HepG2 (cell line): ENCODE results near the gene TMA7B. TPM values are rescaled to one million over a fixed set of nuclear protein-coding genes. Genes with fewer than 3 reads are reported as not detected.

Source experiments
- ATAC-seq: fragments of 200-7000 bp; cut with Tn5 transposase; 3 replicates; pipeline ENCODE4 v1.9.1; 2020; ENCODE audit warnings: mild to moderate bottlenecking, moderate library complexity
- BruUV-seq: library from RNA; stranded (reverse); fragments of 400-500 nt; replicated peaks from 2 replicates; lab custom pipeline; 2021; lab: Mats Ljungman, UMichigan
- CTCF ChIA-PET: fragments of 300-600 bp; formaldehyde crosslinking; extraction: SDS; loops from one replicate; lab custom pipeline; 2021; ENCODE audit warnings: low total read pairs, inconsistent platforms, low intra/inter-chr PET ratio; lab: Yijun Ruan, JAX
- POLR2A ChIA-PET: fragments of 350-600 bp; sonication (Branson Sonifier 250); formaldehyde crosslinking; loops from one replicate; lab custom pipeline; 2020; ENCODE audit warnings: antibody characterized with exemption, inconsistent platforms; lab: Yijun Ruan, JAX
- DNase-seq: peaks from one replicate; pipeline ENCODE4 v3.0.0-alpha.2; 2015; ENCODE audit warnings: low spot score
- FAIRE-seq: peaks from 3 replicates; lab custom pipeline; 2011; peaks lifted over from hg19 to GRCh38; lab: Jason Lieb, UNC
- H2AFZ ChIP-seq: one replicate; pipeline ENCODE4 v1.6.1; 2011; ENCODE audit warnings: low read length, inconsistent platforms
- H3K27ac ChIP-seq: fragments of 300-600 bp; 3 replicates; pipeline ENCODE4 v1.8.0; 2011; ENCODE audit warnings: mixed run types, mild to moderate bottlenecking, mixed read lengths, low read length, inconsistent platforms; ENCODE audit not compliant: insufficient read depth; ENCODE audit errors: extremely low read length
- H3K27me3 ChIP-seq, 2 experiments: fragments of 200-600 bp in 1 of 2; 2 replicates in 1 of 2; 3 replicates in 1 of 2; pipeline versions ENCODE4 v1.6.0 to v1.8.0; 2011; ENCODE audit warnings: low read length in 2 of 2, mild to moderate bottlenecking in 2 of 2, moderate library complexity in 2 of 2, inconsistent platforms in 1 of 2; ENCODE audit not compliant: insufficient read depth in 2 of 2, control insufficient read depth in 1 of 2
- H3K36me3 ChIP-seq, 2 experiments: fragments of 200-600 bp in 1 of 2; replicated peaks in 1 of 2; 2 replicates in 1 of 2; 3 replicates in 1 of 2; pipeline versions ENCODE4 v1.5.1 to v1.8.0; 2011; ENCODE audit warnings: low read length in 2 of 2, inconsistent platforms in 1 of 2; ENCODE audit not compliant: insufficient read depth in 2 of 2, control insufficient read depth in 1 of 2
- H3K4me1 ChIP-seq: 2 replicates; pipeline ENCODE4 v1.5.1; 2012; ENCODE audit warnings: low read length, inconsistent platforms; ENCODE audit not compliant: insufficient read depth
- H3K4me2 ChIP-seq: 2 replicates; pipeline ENCODE4 v1.6.0; 2011; ENCODE audit warnings: low read depth, low read length, inconsistent platforms
- H3K4me3 ChIP-seq, 3 experiments: fragments of 200-600 bp in 1 of 3; sonication (generic), shearing (Covaris generic) in 1 of 3; replicated peaks in 1 of 3; 2 replicates each; pipeline ENCODE4 v1.5.1; 2011 to 2016; ENCODE audit warnings: low read length in 3 of 3, inconsistent platforms in 2 of 3, low read depth in 2 of 3, mild to moderate bottlenecking in 2 of 3, control low read depth in 1 of 3, mixed read lengths in 1 of 3; ENCODE audit not compliant: insufficient read depth in 1 of 3
- H3K79me2 ChIP-seq: one replicate; pipeline ENCODE4 v1.6.1; 2011; ENCODE audit warnings: low read length, inconsistent platforms; ENCODE audit not compliant: insufficient read depth
- H3K9ac ChIP-seq: 2 replicates; pipeline ENCODE4 v1.6.0; 2011; ENCODE audit warnings: mild to moderate bottlenecking, low read depth, low read length, inconsistent platforms; ENCODE audit not compliant: insufficient read depth
- H3K9me3 ChIP-seq: 2 replicates; pipeline ENCODE4 v1.5.1; 2012; ENCODE audit warnings: mild to moderate bottlenecking, low read length
- H4K20me1 ChIP-seq: 2 replicates; pipeline ENCODE4 v1.6.0; 2011; ENCODE audit warnings: inconsistent platforms, mild to moderate bottlenecking, low read length, moderate library complexity; ENCODE audit not compliant: insufficient read depth
- CENPX ChIP-seq: sonication (generic); formaldehyde crosslinking; IDR thresholded peaks from 2 replicates; pipeline ENCODE4 v1.9.0; 2021; ENCODE audit warnings: mild to moderate bottlenecking, missing genetic modification reagents, moderate library complexity
- CHD2 ChIP-seq: IDR thresholded peaks from 2 replicates; pipeline ENCODE4 v1.6.1; 2011; ENCODE audit warnings: low read depth, low read length, improper control_type of control experiment
- ETV5 ChIP-seq: IDR thresholded peaks from 2 replicates; pipeline ENCODE4 v1.6.1; 2018; ENCODE audit warnings: missing biosample characterization, missing genetic modification reagents, inconsistent platforms, borderline replicate concordance
- HES4 ChIP-seq: sonication (generic); formaldehyde crosslinking; IDR thresholded peaks from 2 replicates; pipeline ENCODE4 v1.9.0; 2021; ENCODE audit warnings: mild to moderate bottlenecking, missing genetic modification reagents, borderline replicate concordance
- HMG20A ChIP-seq: IDR thresholded peaks from 2 replicates; pipeline ENCODE4 v1.6.1; 2016; ENCODE audit warnings: borderline replicate concordance
- HNF4A ChIP-seq: sonication (generic); formaldehyde crosslinking; IDR thresholded peaks from 2 replicates; pipeline ENCODE4 v1.4.0; 2020; ENCODE audit warnings: missing genetic modification reagents
- HNRNPH1 ChIP-seq: fragments of 200-400 bp; formaldehyde crosslinking; optimal IDR thresholded peaks from 2 replicates; pipeline ENCODE3; 2017; ENCODE audit warnings: mild to moderate bottlenecking, low read depth, low read length
- ONECUT2 ChIP-seq: sonication (generic); formaldehyde crosslinking; IDR thresholded peaks from 2 replicates; pipeline ENCODE4 v1.4.0; 2020; ENCODE audit warnings: missing genetic modification reagents
- PRMT3 ChIP-seq: sonication (generic); formaldehyde crosslinking; IDR thresholded peaks from 2 replicates; pipeline ENCODE4 v1.8.1; 2022; ENCODE audit warnings: low read depth, mild to moderate bottlenecking, moderate library complexity, missing genetic modification reagents, borderline replicate concordance
- RARA ChIP-seq: IDR thresholded peaks from 2 replicates; pipeline ENCODE4 v1.6.1; 2016; ENCODE audit warnings: missing genetic modification reagents, missing compliant biosample characterization
- SAP130 ChIP-seq: IDR thresholded peaks from 2 replicates; pipeline ENCODE4 v1.6.1; 2016; ENCODE audit warnings: low read depth
- SPEN ChIP-seq: sonication (generic); formaldehyde crosslinking; IDR thresholded peaks from 2 replicates; pipeline ENCODE4 v1.5.1; 2020; ENCODE audit warnings: low read depth, mild to moderate bottlenecking, missing genetic modification reagents
- ZNF274 ChIP-seq: sonication (generic); formaldehyde crosslinking; IDR thresholded peaks from 2 replicates; pipeline ENCODE4 v1.5.1; 2020; ENCODE audit warnings: mild to moderate bottlenecking, missing genetic modification reagents
- ZNF562 ChIP-seq: sonication (generic); formaldehyde crosslinking; IDR thresholded peaks from 2 replicates; pipeline ENCODE4 v1.8.0; 2022; ENCODE audit warnings: missing genetic modification reagents, borderline replicate concordance
- ZNF709 ChIP-seq: sonication (generic); formaldehyde crosslinking; IDR thresholded peaks from 2 replicates; pipeline ENCODE4 v1.5.0; 2020; ENCODE audit warnings: mild to moderate bottlenecking, missing genetic modification reagents
- ZNF720 ChIP-seq: sonication (generic); formaldehyde crosslinking; IDR thresholded peaks from 2 replicates; pipeline ENCODE4 v1.4.0; 2020; ENCODE audit warnings: missing genetic modification reagents
- WGBS: methylation state at CpG from one replicate; pipeline ENCODE4 v1.1.6; 2017; ENCODE audit warnings: low lambda C conversion rate; 5-methylcytosine and 5-hydroxymethylcytosine counted together
- in situ Hi-C: cut with HindIII; loops from 2 replicates; pipeline ENCODE4 v1.10.0; 2017; ENCODE audit warnings: low pct_unique_long_range_greater_than_20kb; ENCODE audit not compliant: extremely low pct_ligation_motif_present
- intact Hi-C: fragments of 100-400 bp; cut with micrococcal nuclease; formaldehyde crosslinking; loops from one replicate; pipeline ENCODE4 v1.10.0; 2022; ENCODE audit not compliant: unreplicated experiment
- polyA plus RNA-seq, 8 experiments: library from polyadenylated mRNA; depleted of rRNA in 3 of 8; stranded (reverse) in 7 of 8; unstranded in 1 of 8; fragments of >200 nt; fragmentation: Illumina TruSeq in 4 of 8; extraction: Trizol in 4 of 8; gene quantifications; 2 replicates each; pipeline versions ENCODE4 v1.2.1 to v1.2.3, GENCODE V29; 2011 to 2016; ENCODE audit warnings: low read depth in 4 of 8, missing spikeins in 1 of 8, mixed read lengths in 1 of 8; ENCODE audit not compliant: insufficient read depth in 1 of 8
- total RNA-seq, 5 experiments: library from RNA; depleted of rRNA; stranded (reverse); fragments of >200 nt; fragmentation: Illumina TruSeq; extraction: Trizol; gene quantifications; 2 replicates each; pipeline ENCODE4 v1.2.3, GENCODE V29; 2016; ENCODE audit warnings: low read depth in 1 of 5
- TF ChIP-seq, protein P1 (sequence below): IDR thresholded peaks from 2 replicates; pipeline ENCODE4 v1.6.1; 2018; ENCODE audit warnings: missing genetic modification reagents, mild to moderate bottlenecking, missing compliant biosample characterization
- TF ChIP-seq, protein P2 (sequence below): sonication (generic); formaldehyde crosslinking; IDR thresholded peaks from 2 replicates; pipeline ENCODE4 v1.4.0; 2020; ENCODE audit warnings: missing genetic modification reagents, mild to moderate bottlenecking, borderline replicate concordance
- TF ChIP-seq, protein P3 (sequence below): sonication (generic); formaldehyde crosslinking; IDR thresholded peaks from 2 replicates; pipeline ENCODE4 v1.5.0; 2020; ENCODE audit warnings: mild to moderate bottlenecking, missing genetic modification reagents, moderate library complexity

Gene TMA7B
- total and polyA plus RNA-seq, 2 of the 13 experiments (the other 11 are each of a cell fraction or from before 2014, with no cell fraction given): not detected

DNA sequence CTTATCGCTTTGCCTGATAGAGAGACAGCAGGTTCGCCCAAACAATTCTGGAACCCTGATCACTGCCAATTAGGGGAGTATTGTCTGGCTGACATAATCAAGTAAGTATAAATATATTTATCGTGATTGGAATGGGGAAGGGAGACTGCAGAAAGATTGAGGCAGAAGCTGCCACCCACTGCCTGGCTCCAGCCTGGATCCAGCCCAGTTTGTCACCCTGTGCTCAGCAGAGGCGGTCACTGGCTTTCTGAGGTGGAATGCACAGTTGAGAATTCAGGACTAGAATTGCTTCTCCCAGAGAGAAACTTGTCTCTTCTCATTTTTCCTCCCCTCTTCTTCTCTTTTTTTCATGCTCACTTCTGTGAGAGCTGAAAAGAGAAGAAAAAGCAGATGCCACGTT is 33.4 kb upstream of the TMA7B start (continued):
- TF ChIP-seq CENPX (CRISPR knock-in tag): no peak
- no peak for TF ChIP-seq SAP130
- no peak for TF ChIP-seq SPEN
- TF ChIP-seq CHD2: no peak
- no peak for TF ChIP-seq ZNF562 (CRISPR knock-in tag)
- no peak for TF ChIP-seq HES4 (CRISPR knock-in tag)

DNA sequence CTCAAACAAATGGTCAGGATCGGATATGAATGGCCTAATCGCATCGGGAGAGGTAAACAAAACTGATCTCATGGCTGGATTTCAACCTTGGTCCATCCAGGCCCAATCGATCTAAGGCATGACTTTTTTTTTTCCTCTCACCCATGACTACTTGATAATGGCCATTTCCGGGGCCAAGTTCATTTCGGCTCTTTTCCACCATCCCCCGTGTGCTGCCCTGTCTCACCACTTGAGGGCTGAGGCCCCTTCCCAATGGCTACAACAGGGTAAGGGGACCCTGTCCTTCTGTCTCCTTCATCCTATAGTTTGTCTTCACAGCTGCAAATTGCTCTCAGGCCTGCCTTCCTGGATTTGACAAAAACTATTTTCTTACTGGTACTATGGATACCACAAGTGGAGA is 32.7 kb upstream of the TMA7B start:
- peak; percentile 8 for DNase-seq
- peaks cover 11% of the 10 kb centered on the region for H3K4me1 ChIP-seq
- H2AFZ ChIP-seq: no peak overlapping the region
- WGBS: 4% methylated on average over 4 of the region's 7 CpGs
- no peak overlapping the region for H3K4me3 ChIP-seq
- in situ Hi-C loops (no loop called here), intact Hi-C loops (no loop called here)
- H3K27me3 ChIP-seq: no peaks in the 10 kb centered on the region; a peak in 2 of 5 replicates
- no peaks in the 10 kb centered on the region for H3K9me3 ChIP-seq
- ATAC-seq: peak; percentile 64
- H4K20me1 ChIP-seq: no peaks in the 10 kb centered on the region
- H3K27ac ChIP-seq: no peak overlapping the region
- CTCF ChIA-PET: interaction anchor here (0.7 kb wide), 1 partner anchor 392 kb away, joined by 3 read pairs; no protein-coding TSS in a partner anchor
- POLR2A ChIA-PET: no interaction called here
- no peak overlapping the region for H3K4me2 ChIP-seq
- no peak for TF ChIP-seq ZNF274 (CRISPR knock-in tag)
- no peak for TF ChIP-seq HMG20A (CRISPR knock-in tag)
- no peak for TF ChIP-seq ZNF720 (CRISPR knock-in tag)
- TF ChIP-seq ETV5 (CRISPR knock-in tag): peak; percentile 17; the same call in 1 of the 2 replicates
- TF ChIP-seq, protein P1, sequence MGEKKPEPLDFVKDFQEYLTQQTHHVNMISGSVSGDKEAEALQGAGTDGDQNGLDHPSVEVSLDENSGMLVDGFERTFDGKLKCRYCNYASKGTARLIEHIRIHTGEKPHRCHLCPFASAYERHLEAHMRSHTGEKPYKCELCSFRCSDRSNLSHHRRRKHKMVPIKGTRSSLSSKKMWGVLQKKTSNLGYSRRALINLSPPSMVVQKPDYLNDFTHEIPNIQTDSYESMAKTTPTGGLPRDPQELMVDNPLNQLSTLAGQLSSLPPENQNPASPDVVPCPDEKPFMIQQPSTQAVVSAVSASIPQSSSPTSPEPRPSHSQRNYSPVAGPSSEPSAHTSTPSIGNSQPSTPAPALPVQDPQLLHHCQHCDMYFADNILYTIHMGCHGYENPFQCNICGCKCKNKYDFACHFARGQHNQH: no peak
- peak; percentile 42; the same call in 1 of the 2 replicates for TF ChIP-seq ONECUT2 (CRISPR knock-in tag)
- TF ChIP-seq ZNF709 (CRISPR knock-in tag): no peak
- no peak for TF ChIP-seq HNRNPH1
- 0 out of 2 replicates have a peak, but pooled peaks have one; percentile 9 for TF ChIP-seq RARA (CRISPR knock-in tag)
- TF ChIP-seq, protein P2, sequence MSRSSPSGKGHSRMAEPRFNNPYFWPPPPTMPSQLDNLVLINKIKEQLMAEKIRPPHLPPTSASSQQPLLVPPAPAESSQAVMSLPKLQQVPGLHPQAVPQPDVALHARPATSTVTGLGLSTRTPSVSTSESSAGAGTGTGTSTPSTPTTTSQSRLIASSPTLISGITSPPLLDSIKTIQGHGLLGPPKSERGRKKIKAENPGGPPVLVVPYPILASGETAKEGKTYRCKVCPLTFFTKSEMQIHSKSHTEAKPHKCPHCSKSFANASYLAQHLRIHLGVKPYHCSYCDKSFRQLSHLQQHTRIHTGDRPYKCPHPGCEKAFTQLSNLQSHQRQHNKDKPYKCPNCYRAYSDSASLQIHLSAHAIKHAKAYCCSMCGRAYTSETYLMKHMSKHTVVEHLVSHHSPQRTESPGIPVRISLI (CRISPR knock-in tag): peak; percentile 73; the same call in 1 of the 2 replicates
- TF ChIP-seq PRMT3: no peak
- peak; percentile 29 for TF ChIP-seq HNF4A
- TF ChIP-seq, protein P3, sequence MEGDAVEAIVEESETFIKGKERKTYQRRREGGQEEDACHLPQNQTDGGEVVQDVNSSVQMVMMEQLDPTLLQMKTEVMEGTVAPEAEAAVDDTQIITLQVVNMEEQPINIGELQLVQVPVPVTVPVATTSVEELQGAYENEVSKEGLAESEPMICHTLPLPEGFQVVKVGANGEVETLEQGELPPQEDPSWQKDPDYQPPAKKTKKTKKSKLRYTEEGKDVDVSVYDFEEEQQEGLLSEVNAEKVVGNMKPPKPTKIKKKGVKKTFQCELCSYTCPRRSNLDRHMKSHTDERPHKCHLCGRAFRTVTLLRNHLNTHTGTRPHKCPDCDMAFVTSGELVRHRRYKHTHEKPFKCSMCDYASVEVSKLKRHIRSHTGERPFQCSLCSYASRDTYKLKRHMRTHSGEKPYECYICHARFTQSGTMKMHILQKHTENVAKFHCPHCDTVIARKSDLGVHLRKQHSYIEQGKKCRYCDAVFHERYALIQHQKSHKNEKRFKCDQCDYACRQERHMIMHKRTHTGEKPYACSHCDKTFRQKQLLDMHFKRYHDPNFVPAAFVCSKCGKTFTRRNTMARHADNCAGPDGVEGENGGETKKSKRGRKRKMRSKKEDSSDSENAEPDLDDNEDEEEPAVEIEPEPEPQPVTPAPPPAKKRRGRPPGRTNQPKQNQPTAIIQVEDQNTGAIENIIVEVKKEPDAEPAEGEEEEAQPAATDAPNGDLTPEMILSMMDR (CRISPR knock-in tag): 0 out of 2 replicates have a peak, but pooled peaks have one; percentile 5
- FAIRE-seq: peak; percentile 32
- no TSS peak for BruUV-seq
- H3K9ac ChIP-seq: no peak overlapping the region
- H3K36me3 ChIP-seq: no peaks in the 10 kb centered on the region
- H3K79me2 ChIP-seq: no peaks in the 10 kb centered on the region
